Caki2 (cell line): ENCODE data around the gene GSTCD. TPM values are rescaled to one million over a fixed set of nuclear protein-coding genes. Genes with fewer than 3 reads are reported as not detected.
A peak's percentile ranks its signal among the peaks of the same experiment; 100 is the strongest.
"Not testable (repeated sequence)": the region's sequence is repeated elsewhere in the genome, so short reads cannot be mapped to it uniquely, and the experiment has no call there.

ENCODE experiments used
- DNase-seq: peaks from one replicate; pipeline ENCODE4 v3.0.0-alpha.2; 2015; ENCODE audit warnings: low read depth
- in situ Hi-C: cut with HindIII; loops from 2 replicates; pipeline ENCODE4 v1.10.0; 2016; ENCODE audit warnings: low sequenced_read_pairs, low pct_unique_long_range_greater_than_20kb, mixed read lengths
- total RNA-seq: library from RNA; depleted of rRNA; stranded (reverse); fragments of >200 nt; shearing (Covaris generic); gene quantifications from 2 replicates; pipeline ENCODE4 v1.2.3, GENCODE V29; 2014; ENCODE audit warnings: low replicate concordance

The GSTCD gene
- total RNA-seq, 1 experiment from 2014 or later: 16.1 TPM

DNA sequence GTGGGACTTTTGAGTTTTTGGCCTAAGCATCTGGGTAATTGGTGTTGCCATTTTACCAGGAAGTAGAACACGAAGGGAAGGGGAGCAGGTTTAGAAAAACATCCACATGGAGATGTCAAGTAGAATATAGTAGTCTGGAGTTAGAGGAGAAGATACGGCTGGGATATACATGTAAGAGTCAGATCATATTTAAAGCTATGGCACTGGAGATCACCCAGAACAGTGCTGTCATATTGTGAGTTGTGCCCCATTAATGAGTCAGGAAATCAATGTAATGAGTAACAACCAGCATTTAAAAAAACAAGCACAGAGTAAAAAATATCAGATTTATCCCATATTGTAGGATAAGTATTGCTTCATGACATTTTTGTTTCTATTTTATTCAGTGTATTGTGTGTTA is 4.2 kb downstream of the GSTCD start:
- in situ Hi-C loops: no loop called here

DNA sequence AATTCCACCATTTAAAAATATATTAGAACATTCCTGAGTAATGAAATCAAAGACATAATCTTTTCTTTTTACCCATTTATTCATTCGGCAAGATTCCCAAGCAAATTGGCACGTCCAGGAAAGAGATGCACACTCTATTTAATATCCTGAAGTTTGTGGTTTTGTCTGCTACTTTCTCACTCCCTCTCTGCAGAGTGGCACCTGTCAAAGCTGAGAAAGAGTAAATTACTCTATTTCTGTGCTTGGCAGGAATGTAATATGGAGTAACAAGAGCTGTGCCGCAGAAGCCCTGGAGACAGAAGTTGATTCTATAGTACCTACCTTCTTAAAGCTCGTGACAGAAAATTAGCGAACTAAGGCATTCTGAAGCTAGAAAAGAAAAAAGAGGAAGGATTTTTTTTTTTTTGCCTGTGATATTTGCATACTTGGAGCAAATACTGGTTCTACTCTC is 5.5 kb downstream of the GSTCD start:
- in situ Hi-C loops: no loop called here

More for the DNA sequence above, 4.2 kb downstream of the GSTCD start:
- DNase-seq: peak; percentile 42

DNA sequence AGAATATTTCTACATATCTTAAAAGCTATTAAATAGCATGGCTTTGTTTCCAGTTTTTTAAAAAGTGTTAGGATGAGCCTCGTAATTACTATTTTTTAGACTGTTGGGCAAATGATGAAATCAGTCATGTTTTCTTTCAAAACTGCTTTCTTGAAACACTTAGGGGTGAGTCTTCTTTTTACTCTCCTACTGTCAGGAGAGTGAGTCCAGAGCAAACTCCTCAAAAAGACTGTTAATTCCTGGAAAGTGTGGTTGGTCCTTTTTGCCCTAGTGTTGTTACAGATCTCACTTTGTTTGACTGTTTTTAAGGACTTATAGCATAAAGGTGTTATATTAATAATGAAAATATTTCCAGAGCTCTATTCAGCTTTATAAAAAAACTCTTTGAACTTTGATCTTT is 6.3 kb downstream of the GSTCD start:
- peak; percentile 10 for DNase-seq
- in situ Hi-C loops: no loop called here

More for the DNA sequence above, 5.5 kb downstream of the GSTCD start:
- DNase-seq: peak; percentile 36

DNA sequence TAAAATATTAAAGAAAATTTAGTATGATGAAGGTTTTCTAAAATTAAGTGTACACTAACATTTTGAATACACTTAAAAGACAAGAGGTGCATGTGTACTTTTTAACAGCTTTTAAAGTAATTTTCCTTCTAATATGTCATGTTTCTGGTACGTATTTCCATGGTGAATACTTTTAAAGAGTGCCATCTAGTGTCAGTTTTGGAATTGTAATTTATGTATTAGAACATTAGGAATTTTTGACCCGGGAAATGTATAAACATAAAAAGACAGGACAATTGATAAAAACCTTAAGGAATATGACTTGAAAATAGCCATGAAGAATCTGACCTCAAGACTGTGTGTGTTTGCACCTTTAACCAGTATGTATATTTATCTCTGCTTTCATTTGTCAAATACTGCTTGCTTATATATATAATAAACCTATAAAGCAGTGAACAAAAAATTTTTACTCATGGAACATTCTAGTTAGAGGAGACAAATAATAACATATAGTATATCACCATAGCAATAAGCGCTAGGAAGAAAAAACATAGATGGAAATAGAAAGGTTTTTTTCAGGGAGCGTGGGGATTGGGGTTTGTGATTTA is 7.2 kb downstream of the GSTCD start:
- DNase-seq: peak; percentile 36
- in situ Hi-C loops: no loop called here

DNA sequence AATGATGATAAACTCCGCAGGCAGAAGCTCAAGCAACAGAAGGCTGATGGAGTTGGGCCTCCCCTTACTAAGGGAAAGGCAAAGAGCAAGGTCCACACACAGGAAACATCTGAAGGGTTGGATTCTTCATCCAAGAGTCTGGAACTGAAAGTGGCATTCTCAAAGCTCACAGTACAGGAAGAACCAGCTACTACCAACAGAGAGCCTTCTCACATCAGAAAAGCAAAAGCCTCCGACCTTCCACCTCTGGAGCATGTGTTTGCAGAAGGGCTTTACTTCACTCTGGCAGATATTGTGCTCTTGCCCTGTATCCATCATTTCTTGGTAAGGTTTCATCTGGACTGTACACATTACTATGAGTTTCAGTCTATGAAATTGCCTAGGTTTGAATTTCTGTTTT is 10.6 kb downstream of the GSTCD start:
- no peak for DNase-seq
- in situ Hi-C loops: no loop called here

DNA sequence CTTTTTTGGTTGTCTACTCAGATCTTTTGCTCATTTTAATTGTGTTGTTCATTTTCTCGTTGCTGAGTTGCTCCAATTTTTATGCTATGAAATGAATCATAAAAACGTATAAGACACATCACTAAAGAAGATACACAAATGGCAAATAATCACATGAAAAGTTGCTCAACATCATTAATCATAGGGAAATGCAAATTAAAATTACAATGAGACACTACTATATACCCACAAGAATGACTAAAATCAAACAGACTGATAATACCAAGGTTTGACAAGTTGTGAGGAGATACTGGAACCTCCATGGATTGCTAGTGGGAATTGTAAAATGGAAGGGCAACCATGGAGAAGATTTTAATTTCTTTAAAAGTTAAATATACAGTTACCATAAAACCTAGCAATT is 17.0 kb downstream of the GSTCD start:
- no peak for DNase-seq
- in situ Hi-C loops: no loop called here

DNA sequence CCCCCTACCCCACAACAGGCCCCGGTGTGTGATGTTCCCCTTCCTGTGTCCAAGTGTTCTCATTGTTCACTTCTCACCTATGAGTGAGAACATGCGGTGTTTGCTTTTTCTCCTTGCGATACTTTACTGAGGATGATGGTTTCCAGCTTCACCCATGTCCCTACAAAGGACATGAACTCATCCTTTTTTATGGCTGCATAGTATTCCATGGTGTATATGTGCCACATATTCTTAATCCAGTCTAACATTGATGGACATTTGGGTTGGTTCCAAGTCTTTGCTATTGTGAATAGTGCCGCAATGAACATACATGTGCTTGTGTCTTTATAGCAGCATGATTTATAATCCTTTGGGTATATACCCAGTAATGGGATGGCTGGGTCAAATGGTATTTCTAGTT is 21.3 kb downstream of the GSTCD start:
- in situ Hi-C loops, DNase-seq: not testable (repeated sequence)

DNA sequence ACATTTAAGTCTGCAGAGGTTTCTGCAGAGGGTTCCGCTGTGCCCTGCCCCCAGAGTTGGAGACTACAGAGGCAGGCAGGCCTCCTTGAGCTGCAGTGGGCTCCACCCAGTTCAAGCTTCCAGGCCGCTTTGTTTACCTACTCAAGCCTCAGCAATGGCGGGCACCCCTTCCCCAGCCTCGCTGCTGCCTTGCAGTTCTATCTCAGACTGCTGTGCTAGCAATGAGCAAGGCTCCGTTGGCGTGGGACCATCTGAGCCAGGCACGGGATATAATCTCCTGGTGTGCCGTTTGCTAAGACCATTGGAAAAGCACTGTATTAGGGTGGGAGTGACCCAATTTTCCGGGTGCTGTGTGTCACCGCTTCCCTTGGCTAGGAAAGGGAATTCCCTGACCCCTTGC is 26.6 kb downstream of the GSTCD start:
- in situ Hi-C loops, DNase-seq: not testable (repeated sequence)

DNA sequence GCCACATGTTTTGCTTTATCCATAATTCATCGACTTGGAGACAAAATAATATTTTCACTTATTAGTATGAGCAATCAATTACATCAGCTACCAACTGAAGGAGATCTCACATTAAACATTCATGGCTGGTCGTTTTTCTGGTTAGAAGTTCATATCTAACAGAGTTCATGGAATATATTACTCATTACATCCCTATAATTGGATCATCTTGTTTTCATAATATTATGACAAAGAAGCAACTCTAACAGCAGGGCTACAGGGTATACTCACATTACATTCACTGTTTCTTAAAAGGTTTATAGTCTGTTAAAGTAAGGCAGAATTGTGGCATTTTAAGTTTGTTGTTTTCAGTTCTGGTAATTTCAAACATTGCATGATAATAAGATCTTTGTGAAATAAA is 33.0 kb downstream of the GSTCD start:
- no peak for DNase-seq
- in situ Hi-C loops: no loop called here

DNA sequence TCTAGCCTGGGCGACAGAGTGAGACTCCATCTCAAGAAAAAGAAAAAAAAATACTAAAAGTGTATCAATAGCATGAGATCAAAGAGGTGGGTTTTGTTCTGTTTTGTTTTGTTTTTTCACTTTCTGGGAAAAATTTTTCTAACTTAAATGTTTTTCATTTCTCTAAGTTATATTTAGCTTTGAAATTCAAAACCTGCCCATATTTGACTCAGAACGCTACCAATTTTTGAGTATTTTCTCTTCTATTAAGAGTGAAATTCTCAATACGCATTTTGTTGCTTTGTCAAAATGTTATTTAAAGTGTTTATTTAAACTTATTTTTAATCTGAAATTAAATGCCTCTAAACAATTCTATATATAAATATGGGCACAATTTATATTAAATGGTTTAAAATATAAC is 39.6 kb downstream of the GSTCD start:
- in situ Hi-C loops: no loop called here
- DNase-seq: no peak

DNA sequence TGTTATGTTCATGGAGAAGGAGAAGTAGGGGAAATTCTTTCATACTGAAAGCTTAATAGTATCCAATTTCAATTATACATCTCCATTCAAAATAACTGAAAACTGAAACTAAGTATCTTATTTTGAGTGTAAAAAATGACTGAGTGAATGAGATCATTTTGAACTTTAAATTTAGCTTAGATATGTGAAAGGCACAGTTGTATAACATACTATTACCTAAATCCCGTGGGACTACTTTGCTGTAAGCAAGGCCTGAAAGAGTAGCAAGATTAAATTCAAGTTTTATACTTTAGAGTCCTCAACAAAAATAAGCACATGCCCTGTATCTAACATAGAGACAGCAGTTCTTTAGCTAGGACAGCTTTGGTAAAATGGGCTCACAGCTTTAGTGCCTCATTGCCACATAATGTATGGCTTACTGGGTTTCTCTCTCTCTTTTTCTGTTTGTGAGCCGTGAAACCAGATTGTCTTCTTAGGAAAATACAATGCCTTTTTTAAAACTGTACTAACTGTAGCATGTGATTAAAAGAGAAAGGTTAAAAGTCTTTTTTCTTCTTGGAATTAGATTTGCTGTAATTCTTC is 43.2 kb downstream of the GSTCD start:
- in situ Hi-C loops: no loop called here
- DNase-seq: no peak

DNA sequence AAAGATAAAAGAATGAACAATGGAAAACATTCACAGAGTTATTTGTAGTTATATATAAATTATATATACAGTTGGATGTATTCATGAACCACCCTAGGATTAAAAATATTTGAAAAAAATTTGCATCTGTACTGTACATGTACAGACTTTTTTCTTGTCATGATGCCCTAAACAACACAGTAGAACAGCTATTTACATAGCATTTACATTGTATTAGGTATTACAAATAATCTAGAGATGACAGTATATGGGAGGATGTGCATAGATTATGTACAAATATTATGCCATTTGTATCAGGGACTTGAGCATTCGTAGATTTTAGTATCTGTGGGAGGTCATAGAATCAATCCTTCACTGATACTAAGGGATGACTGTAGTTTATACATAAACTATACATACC is 44.8 kb downstream of the GSTCD start:
- in situ Hi-C loops: no loop called here
- DNase-seq: no peak

DNA sequence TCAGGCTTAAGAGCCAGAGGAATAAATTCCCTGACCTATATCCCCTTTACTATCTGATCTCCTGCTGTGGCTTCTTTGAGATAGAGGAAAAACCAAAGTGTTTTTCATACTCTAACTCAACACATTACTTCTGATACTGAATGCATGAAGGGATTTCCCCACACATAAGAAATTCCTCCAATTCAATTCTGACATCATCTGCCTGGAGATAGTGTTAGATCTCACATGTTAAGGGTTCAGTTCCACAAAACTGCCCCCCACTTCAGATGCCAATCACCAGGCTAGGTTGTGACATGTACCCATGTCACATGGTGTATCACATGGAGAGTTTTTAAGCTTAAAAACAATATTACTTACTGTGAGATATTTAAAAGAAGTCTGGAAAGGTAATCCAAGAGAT is 46.8 kb downstream of the GSTCD start:
- in situ Hi-C loops: no loop called here
- DNase-seq: no peak

DNA sequence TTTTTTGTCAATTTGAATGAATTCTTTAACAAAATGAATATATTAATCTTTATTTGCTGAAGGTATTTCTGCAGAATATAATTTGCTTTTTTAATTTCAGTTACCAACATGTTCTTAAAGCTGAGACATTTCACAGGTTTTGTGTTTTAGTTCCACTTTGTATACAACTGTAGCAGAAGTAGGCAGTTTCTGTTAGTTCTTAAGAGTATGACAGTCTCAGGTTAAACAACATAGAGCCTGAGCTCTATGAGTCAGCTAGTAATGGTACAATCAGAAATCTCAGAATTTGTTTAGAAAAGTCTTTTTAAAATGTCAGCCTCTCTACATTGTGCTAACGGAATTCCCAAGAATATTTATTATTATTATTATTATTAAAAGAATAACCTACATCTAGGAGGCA is 50.4 kb downstream of the GSTCD start:
- no peak for DNase-seq
- in situ Hi-C loops: no loop called here

DNA sequence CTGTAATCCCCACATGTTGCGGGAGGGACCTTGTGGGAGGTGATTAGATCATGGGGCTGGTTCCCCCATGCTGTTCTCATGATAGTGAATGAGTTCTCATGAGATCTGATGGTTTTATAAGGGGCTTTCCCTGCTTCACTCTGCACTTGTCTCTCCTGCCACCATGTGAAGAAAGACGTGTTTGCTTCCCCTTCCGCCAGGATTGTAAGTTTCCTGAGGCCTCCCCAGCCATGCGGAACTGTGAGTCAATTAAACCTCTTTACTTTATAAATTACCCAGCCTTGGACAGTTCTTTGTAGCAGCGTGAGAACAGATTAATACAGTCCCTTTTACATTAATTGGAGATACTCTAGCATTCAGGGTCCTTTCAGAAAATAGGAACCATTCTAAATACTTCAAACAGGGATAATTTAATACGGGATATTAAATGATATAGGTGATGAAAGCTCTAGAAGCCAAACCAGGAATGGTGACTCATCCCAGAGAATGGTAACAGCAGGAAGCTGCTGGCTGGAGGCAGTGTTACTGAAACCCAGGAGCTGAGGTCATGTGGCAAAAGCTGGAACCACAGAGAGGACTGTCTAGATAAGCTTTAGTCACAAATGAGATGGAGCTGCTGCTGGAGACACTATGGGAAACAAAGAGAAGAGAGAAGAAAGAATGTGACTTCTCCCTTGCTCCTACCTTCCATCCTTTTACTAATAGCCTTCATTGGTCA is 57.3 kb downstream of the GSTCD start:
- peak; percentile 23 for DNase-seq
- in situ Hi-C loops: no loop called here

DNA sequence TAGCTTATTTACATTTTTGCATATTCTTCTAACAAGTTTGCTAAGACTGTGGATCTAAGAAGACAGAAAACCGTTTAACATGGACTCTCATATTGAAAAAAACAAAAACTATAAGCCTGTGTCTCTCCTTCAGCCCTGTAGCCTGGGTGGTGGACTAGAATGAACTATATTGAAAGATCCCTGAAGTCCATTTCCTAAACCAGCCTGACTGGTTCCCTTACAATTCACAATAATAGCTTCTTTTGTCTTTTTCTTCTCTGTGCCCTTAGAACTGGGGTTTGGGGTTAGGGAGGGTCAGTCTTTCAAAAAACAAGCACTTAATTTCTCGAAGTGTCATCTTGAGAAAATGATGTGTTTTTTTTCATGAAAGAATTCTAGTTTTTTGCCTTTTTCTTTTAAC is 59.0 kb downstream of the GSTCD start:
- in situ Hi-C loops: no loop called here
- DNase-seq: no peak

DNA sequence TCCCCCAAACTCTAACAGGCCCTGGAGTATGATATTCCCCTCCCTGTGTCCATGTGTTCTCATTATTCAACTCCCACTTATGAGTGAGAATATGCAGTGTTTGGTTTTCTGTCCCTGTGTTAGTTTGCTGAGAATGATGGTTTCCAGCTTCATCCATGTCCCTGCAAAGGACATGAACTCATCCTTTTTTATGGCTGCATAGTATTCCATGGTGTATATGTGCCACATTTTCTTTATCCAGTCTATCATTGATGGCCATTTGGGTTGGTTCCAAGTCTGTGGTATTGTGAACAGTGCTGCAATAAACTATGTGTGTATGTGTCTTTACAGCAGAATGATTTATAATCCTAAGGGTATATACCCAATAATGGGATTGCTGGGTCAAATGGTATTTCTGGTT is 61.9 kb downstream of the GSTCD start:
- DNase-seq, in situ Hi-C loops: not testable (repeated sequence)

DNA sequence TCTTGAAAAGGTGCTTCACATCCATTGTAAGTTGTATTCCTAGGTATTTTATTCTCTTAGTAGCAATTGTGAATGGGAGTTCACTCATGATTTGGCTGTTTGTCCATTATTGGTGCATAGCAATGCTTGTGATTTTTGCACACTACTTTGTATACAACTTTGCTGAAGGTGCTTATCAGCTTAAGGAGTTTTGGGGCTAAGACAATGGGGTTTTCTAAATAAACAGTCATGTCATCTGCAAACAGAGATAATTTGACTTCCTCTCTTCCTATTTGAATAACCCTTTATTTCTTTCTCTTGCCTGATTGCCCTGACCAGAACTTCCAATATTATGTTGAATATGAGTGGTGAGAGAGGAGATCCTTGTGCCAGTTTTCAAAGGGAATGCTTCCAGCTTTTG is 63.5 kb downstream of the GSTCD start:
- in situ Hi-C loops, DNase-seq: not testable (repeated sequence)

DNA sequence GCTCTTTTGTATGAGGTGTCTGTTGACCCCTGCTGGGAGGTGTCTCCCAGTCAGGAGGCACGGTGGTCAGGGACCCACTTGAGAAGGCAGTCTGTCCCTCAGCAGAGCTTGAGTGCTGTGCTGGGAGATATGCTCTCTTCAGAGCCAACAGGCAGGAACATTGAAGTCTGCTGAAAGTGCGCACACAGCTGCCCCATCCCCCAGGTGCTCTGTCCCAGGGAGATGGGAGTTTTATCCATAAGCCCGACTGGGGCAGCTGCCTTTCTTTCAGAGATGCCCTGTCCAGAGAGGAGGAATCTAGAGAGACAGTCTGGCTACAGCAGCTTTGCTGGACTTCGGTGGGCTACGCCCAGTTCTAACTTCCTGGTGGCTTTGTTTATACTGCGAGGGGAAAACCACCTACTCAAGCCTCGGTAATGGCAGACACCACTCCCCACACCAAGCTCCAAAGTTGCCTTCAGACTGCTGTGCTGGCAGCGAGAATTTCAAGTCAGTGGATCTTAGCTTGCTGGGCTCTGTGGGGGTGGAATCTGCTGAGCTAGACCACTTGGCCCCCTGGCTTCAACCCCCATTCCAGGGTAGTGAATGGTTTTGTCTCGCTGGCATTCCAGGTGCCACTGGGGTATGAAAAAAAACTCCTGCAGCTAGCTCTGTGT is 67.3 kb downstream of the GSTCD start:
- in situ Hi-C loops, DNase-seq: not testable (repeated sequence)
